GM12878 (cell line): Measurements from ENCODE around the gene FBXL17.

Experiments
- CHD1 ChIP-seq: IDR thresholded peaks from 2 replicates; pipeline ENCODE4 v1.6.1; 2012; ENCODE audit warnings: low read depth, low read length, improper control_type of control experiment
- CTCF ChIP-seq, 3 experiments: IDR thresholded peaks in 2 of 3; conservative IDR thresholded peaks in 1 of 3; 2 replicates each; pipeline ENCODE4 v1.5.1; 2011; ENCODE audit warnings: low read depth in 3 of 3, low read length in 3 of 3, mild to moderate bottlenecking in 3 of 3, control low read depth in 2 of 3, moderate library complexity in 2 of 3, inconsistent platforms in 1 of 3, mixed read lengths in 1 of 3; ENCODE audit not compliant: control insufficient read depth in 2 of 3, insufficient read depth in 1 of 3; ENCODE audit errors: extremely low read depth in 1 of 3
- ELK1 ChIP-seq: IDR thresholded peaks from 2 replicates; pipeline ENCODE4 v1.6.1; 2012; ENCODE audit warnings: low read depth, low read length, improper control_type of control experiment
- EP300 ChIP-seq, 2 experiments: fragments of 150-350 bp in 1 of 2; IDR thresholded peaks; 2 replicates each; pipeline ENCODE4 v1.6.1; 2011 to 2012; ENCODE audit warnings: low read depth in 2 of 2, low read length in 2 of 2, borderline replicate concordance in 1 of 2, improper control_type of control experiment in 1 of 2, inconsistent platforms in 1 of 2; ENCODE audit not compliant: control insufficient read depth in 1 of 2
- IRF5 ChIP-seq: fragments of 450-650 bp; IDR thresholded peaks from 2 replicates; pipeline ENCODE4 v1.6.1; 2017; ENCODE audit warnings: borderline replicate concordance
- KLF5 ChIP-seq: fragments of 450-650 bp; IDR thresholded peaks from 2 replicates; pipeline ENCODE4 v1.6.1; 2014; ENCODE audit warnings: mild to moderate bottlenecking; ENCODE audit not compliant: partially characterized antibody
- MXI1 ChIP-seq: fragments of 150-350 bp; IDR thresholded peaks from 2 replicates; pipeline ENCODE4 v1.6.1; 2011; ENCODE audit warnings: low read depth, mild to moderate bottlenecking, inconsistent platforms, low read length, improper control_type of control experiment
- ZBTB4 ChIP-seq: fragments of 450-650 bp; formaldehyde crosslinking; IDR thresholded peaks from 2 replicates; pipeline ENCODE4 v1.4.0; 2022; ENCODE audit warnings: mild to moderate bottlenecking, moderate library complexity
- ZSCAN29 ChIP-seq: fragments of 450-650 bp; IDR thresholded peaks from 2 replicates; pipeline ENCODE4 v1.6.1; 2017; ENCODE audit warnings: mild to moderate bottlenecking, moderate library complexity

- TF ChIP-seq EP300 (IDR thresholded peaks at IDR 0.05; ENCODE audit: borderline replicate concordance in 1 of 2, control insufficient read depth in 1 of 2, low read depth in 2 of 2, low read length in 2 of 2) (no peak), ZSCAN29 (no peak), KLF5 (no peak), CTCF (IDR thresholded peaks at IDR 0.05 in 2 of 3, conservative IDR thresholded peaks at IDR 0.05 in 1 of 3; ENCODE audit: control insufficient read depth in 2 of 3, extremely low read depth in 1 of 3, insufficient read depth in 1 of 3, low read depth in 3 of 3, low read length in 3 of 3) (no peak), MXI1 (no peak), IRF5 (no peak), ELK1 (no peak), CHD1 (no peak), ZBTB4 (CRISPR knock-in tag) (no peak)
Observed at GRCh38 chr5:108379722-108380530, 2.0 kb downstream of the FBXL17 start.
